ENCODE measurements around the gene GALNTL6. TPM values are rescaled to one million over a fixed set of nuclear protein-coding genes. Genes with fewer than 3 reads are reported as not detected.
"Not testable (repeated sequence)": the region's sequence is repeated elsewhere in the genome, so short reads cannot be mapped to it uniquely, and the experiment has no call there.

The GALNTL6 gene
- polyA plus RNA-seq, 1 donor (not counting 4 experiments of a cell fraction or from before 2014, with no cell fraction given), result not detected

GRCh38 chr4:172900900-172901299 lies 1087.7 kb downstream of the GALNTL6 start:
- DNase-seq (ENCODE audit: low read depth, low spot score), result no peak
- H3K4me3 ChIP-seq (ENCODE audit: control insufficient read depth in 2 of 3, extremely low read depth in 1 of 3, insufficient read depth in 2 of 3, low read depth in 1 of 3, low read length in 3 of 3), result no peak overlapping the region
- dilution Hi-C loops (cut with MboI; ENCODE audit: extremely low pct_ligation_motif_present, low sequenced_read_pairs), result no loop called here
- no peaks in the 10 kb centered on the region for H3K9me1 ChIP-seq (ENCODE audit: control insufficient read depth, extremely low read depth, insufficient read depth, low read length)
- no peak for TF ChIP-seq CTCF (optimal IDR thresholded peaks at IDR 0.05 in 1 of 3, IDR thresholded peaks at IDR 0.05 in 1 of 3, conservative IDR thresholded peaks at IDR 0.05 in 1 of 3; ENCODE audit: extremely low read depth in 1 of 3, insufficient read depth in 2 of 3, low read length in 3 of 3)
- no peak for TF ChIP-seq EZH2 (IDR thresholded peaks at IDR 0.05; ENCODE audit: low read length)
- H3K27me3 ChIP-seq (ENCODE audit: control insufficient read depth, extremely low read depth, insufficient read depth, low read length), result peaks cover 4% of the 10 kb centered on the region
- no peaks in the 10 kb centered on the region for H3K36me3 ChIP-seq (ENCODE audit: control insufficient read depth in 2 of 2, extremely low read depth in 1 of 2, insufficient read depth in 2 of 2, low read length in 2 of 2)
- H3K9ac ChIP-seq (ENCODE audit: control insufficient read depth, extremely low read depth, insufficient read depth, low read length), result no peak overlapping the region
- H4K20me1 ChIP-seq (ENCODE audit: control insufficient read depth, extremely low read depth, insufficient read depth, low read length), result no peaks in the 10 kb centered on the region
- H3K79me2 ChIP-seq (ENCODE audit: control insufficient read depth, insufficient read depth, low read length), result no peaks in the 10 kb centered on the region
- no peak overlapping the region for H3K4me2 ChIP-seq (ENCODE audit: control insufficient read depth, extremely low read depth, insufficient read depth, low read depth, low read length)
- no peak overlapping the region for H2AFZ ChIP-seq (ENCODE audit: control insufficient read depth, low read length)
- FAIRE-seq, result no peak
- no peaks in the 10 kb centered on the region for H3K4me1 ChIP-seq (ENCODE audit: control insufficient read depth, extremely low read depth, insufficient read depth, low read length)
- H3K27ac ChIP-seq (ENCODE audit: control insufficient read depth, insufficient read depth, low read length), result no peak overlapping the region
- H3K9me3 ChIP-seq (ENCODE audit: control insufficient read depth, low read depth, low read length), result no peaks in the 10 kb centered on the region

DNA sequence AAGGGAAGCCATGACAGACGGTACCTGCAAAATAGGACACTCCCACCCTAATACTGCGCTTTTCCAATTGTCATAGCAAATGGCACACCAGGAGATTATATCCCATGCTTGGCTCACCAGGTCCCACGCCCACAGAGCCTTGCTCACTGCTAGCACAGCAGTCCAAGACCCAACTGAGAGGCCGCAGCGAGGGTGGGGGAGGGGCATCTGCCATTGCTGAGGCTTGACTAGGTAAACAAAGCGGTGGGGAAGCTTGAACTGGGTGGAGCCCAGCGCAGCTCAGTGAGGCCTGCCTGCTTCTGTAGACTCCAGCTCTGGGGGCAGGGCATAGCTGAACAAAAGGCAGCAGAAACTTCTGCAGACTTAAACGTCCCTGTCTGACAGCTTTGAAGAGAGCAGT lies 1099.3 kb downstream of the GALNTL6 start:
- H3K4me2 ChIP-seq (ENCODE audit: control insufficient read depth, extremely low read depth, insufficient read depth, low read depth, low read length); H3K4me1 ChIP-seq (ENCODE audit: control insufficient read depth, extremely low read depth, insufficient read depth, low read length); dilution Hi-C loops (cut with MboI; ENCODE audit: extremely low pct_ligation_motif_present, low sequenced_read_pairs); H3K36me3 ChIP-seq (ENCODE audit: control insufficient read depth in 2 of 2, extremely low read depth in 1 of 2, insufficient read depth in 2 of 2, low read length in 2 of 2); FAIRE-seq; H3K9me1 ChIP-seq (ENCODE audit: control insufficient read depth, extremely low read depth, insufficient read depth, low read length); H3K27ac ChIP-seq (ENCODE audit: control insufficient read depth, insufficient read depth, low read length); H3K4me3 ChIP-seq (ENCODE audit: control insufficient read depth in 2 of 3, extremely low read depth in 1 of 3, insufficient read depth in 2 of 3, low read depth in 1 of 3, low read length in 3 of 3); H3K9ac ChIP-seq (ENCODE audit: control insufficient read depth, extremely low read depth, insufficient read depth, low read length); H2AFZ ChIP-seq (ENCODE audit: control insufficient read depth, low read length); H3K27me3 ChIP-seq (ENCODE audit: control insufficient read depth, extremely low read depth, insufficient read depth, low read length); H3K9me3 ChIP-seq (ENCODE audit: control insufficient read depth, low read depth, low read length); H4K20me1 ChIP-seq (ENCODE audit: control insufficient read depth, extremely low read depth, insufficient read depth, low read length); H3K79me2 ChIP-seq (ENCODE audit: control insufficient read depth, insufficient read depth, low read length); DNase-seq (ENCODE audit: low read depth, low spot score): not testable (repeated sequence)

- FAIRE-seq; DNase-seq (ENCODE audit: low read depth, low spot score); H3K9me3 ChIP-seq (ENCODE audit: control insufficient read depth, low read depth, low read length); H2AFZ ChIP-seq (ENCODE audit: control insufficient read depth, low read length); dilution Hi-C loops (cut with MboI; ENCODE audit: extremely low pct_ligation_motif_present, low sequenced_read_pairs); H3K4me1 ChIP-seq (ENCODE audit: control insufficient read depth, extremely low read depth, insufficient read depth, low read length); H3K9me1 ChIP-seq (ENCODE audit: control insufficient read depth, extremely low read depth, insufficient read depth, low read length); H3K9ac ChIP-seq (ENCODE audit: control insufficient read depth, extremely low read depth, insufficient read depth, low read length); H3K4me2 ChIP-seq (ENCODE audit: control insufficient read depth, extremely low read depth, insufficient read depth, low read depth, low read length); H3K4me3 ChIP-seq (ENCODE audit: control insufficient read depth in 2 of 3, extremely low read depth in 1 of 3, insufficient read depth in 2 of 3, low read depth in 1 of 3, low read length in 3 of 3); H3K36me3 ChIP-seq (ENCODE audit: control insufficient read depth in 2 of 2, extremely low read depth in 1 of 2, insufficient read depth in 2 of 2, low read length in 2 of 2); H3K27ac ChIP-seq (ENCODE audit: control insufficient read depth, insufficient read depth, low read length); H3K27me3 ChIP-seq (ENCODE audit: control insufficient read depth, extremely low read depth, insufficient read depth, low read length); H3K79me2 ChIP-seq (ENCODE audit: control insufficient read depth, insufficient read depth, low read length); H4K20me1 ChIP-seq (ENCODE audit: control insufficient read depth, extremely low read depth, insufficient read depth, low read length): not testable (repeated sequence)
These were observed 1104.2 kb downstream of the GALNTL6 start for GRCh38 chr4:172917403-172917802.

Measured in keratinocyte (primary cell).